Uterus (tissue), 4 donors: ENCODE data around the gene LENEP. TPM values are rescaled to one million over a fixed set of nuclear protein-coding genes. Genes with fewer than 3 reads are reported as not detected.

ENCODE experiments used
- DNase-seq, 2 donors: peaks; one replicate each; pipeline ENCODE4 v3.0.0-alpha.2; 2019 to 2020
- H3K27ac ChIP-seq, 2 donors: fragments of 200-600 bp; sonication (generic); 1 replicate in 1 of 2; 2 replicates in 1 of 2; pipeline ENCODE4 v1.5.1; 2016 to 2018
- H3K27me3 ChIP-seq, 2 donors: fragments of 200-600 bp; sonication (generic); one replicate each; pipeline ENCODE4 v1.5.1; 2018 to 2019; ENCODE audit warnings: control low read depth in 1 of 2
- H3K36me3 ChIP-seq, 2 donors: fragments of 200-600 bp; sonication (generic); one replicate each; pipeline ENCODE4 v1.5.1; 2019; ENCODE audit warnings: control low read depth in 1 of 2
- H3K4me1 ChIP-seq, 2 donors: fragments of 200-600 bp; sonication (generic); one replicate each; pipeline ENCODE4 v1.5.1; 2018 to 2019; ENCODE audit warnings: control low read depth in 1 of 2
- H3K4me3 ChIP-seq, 2 donors: fragments of 200-600 bp; sonication (generic); 1 replicate in 1 of 2; 2 replicates in 1 of 2; pipeline ENCODE4 v1.5.1; 2018 to 2019; ENCODE audit warnings: mild to moderate bottlenecking in 1 of 2
- H3K9me3 ChIP-seq, 2 donors: fragments of 200-600 bp; sonication (generic); one replicate each; pipeline ENCODE4 v1.5.1; 2019; ENCODE audit warnings: control low read depth in 1 of 2
- CTCF ChIP-seq, 4 experiments: fragments of 200-600 bp in 2 of 4; fragments of 450-650 bp in 2 of 4; sonication (generic) in 2 of 4; IDR thresholded peaks; one replicate each; pipeline ENCODE4 v1.5.1; 2016 to 2019; ENCODE audit warnings: antibody characterized with exemption in 4 of 4, mild to moderate bottlenecking in 2 of 4, moderate library complexity in 1 of 4
- POLR2A ChIP-seq, 2 donors: fragments of 450-650 bp; IDR thresholded peaks; one replicate each; pipeline ENCODE4 v1.6.1; 2016; ENCODE audit warnings: antibody characterized with exemption in 2 of 2, mild to moderate bottlenecking in 1 of 2, moderate library complexity in 1 of 2
- intact Hi-C: fragments of 100-400 bp; cut with DNase I; formaldehyde crosslinking; loops from one replicate; pipeline ENCODE4 v1.15.1; 2023; ENCODE audit warnings: low total_unique reads
- total RNA-seq, 4 donors: library from RNA; depleted of rRNA in 3 of 4; stranded (reverse); fragments of >200 nt in 3 of 4; gene quantifications; one replicate each; pipeline versions ENCODE4 v1.1.0 to v1.2.4, GENCODE V29; 2014 to 2023
- donor health status: DM: yes; HTN: yes; CAD: no.

Gene LENEP
- total RNA-seq, 4 donors from 2014 or later = 0.83 TPM; not detected in 3

- H3K27ac ChIP-seq = peak overlapping the region; percentile 95 to 99
- H3K36me3 ChIP-seq = no peaks in the 10 kb centered on the region
- no peaks in the 10 kb centered on the region for H3K27me3 ChIP-seq
- DNase-seq = peak in 1 of 2 donors; percentile 49
- peak overlapping the region; percentile 56 to 97 for H3K4me3 ChIP-seq
- H3K9me3 ChIP-seq = no peaks in the 10 kb centered on the region
- H3K4me1 ChIP-seq = peaks cover 0 to 18% of the 10 kb centered on the region in 2 donors
- intact Hi-C loops = no loop called here
- TF ChIP-seq CTCF (IDR thresholded peaks at IDR 0.05) (no peak), POLR2A (IDR thresholded peaks at IDR 0.05) (no peak)
Observed at GRCh38 chr1:154999571-155000410, 6.4 kb downstream of the LENEP start.

- intact Hi-C loops = no loop called here
- TF ChIP-seq CTCF (IDR thresholded peaks at IDR 0.05) (no peak), POLR2A (IDR thresholded peaks at IDR 0.05) (no peak)
- Histone ChIP-seq H3K9me3 (no peaks in the 10 kb centered on the region), H3K27ac (peak overlapping the region; percentile 95 to 99), H3K4me3 (peak overlapping the region; percentile 56 to 97), H3K36me3 (no peaks in the 10 kb centered on the region), H3K4me1 (peaks cover 0 to 22% of the 10 kb centered on the region in 2 donors), H3K27me3 (no peaks in the 10 kb centered on the region)
- peak in 1 of 2 donors; percentile 46 for DNase-seq
Observed at GRCh38 chr1:155000411-155000725, 7.0 kb downstream of the LENEP start.

DNA sequence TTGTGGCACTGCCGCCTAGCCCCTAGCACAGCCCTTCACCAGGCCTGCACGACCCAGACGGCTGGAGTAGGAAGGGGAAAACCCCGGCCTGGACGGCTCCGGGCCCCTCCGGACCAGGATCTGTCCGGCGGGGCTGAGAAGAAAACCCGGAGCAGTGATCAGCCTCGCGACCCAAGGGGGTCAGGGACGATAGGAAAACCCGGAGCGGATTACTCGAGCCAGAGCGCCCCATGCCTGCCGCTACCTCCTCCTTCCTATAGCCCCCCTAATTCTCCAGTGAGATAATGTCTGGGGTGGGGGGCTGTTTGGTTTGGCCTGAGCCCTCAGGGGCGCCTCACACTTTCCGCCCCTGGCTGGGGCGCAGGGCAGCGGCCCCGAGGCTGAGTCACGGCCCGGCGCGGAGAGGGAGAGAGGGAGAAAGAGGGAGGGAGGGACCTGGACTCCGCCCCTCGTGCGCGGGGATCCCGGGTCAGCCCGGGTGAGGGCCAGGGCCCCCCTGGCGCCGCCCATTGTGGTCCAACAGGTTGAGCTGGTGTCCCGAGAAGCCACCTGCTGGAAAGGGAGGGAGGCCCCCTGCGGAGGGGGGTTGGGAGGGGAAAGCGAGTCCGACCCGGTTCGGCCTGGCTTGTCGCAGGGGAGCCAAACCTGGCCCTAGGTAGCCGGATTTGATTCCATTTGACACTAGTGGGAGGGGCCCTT, 7.5 kb downstream of the LENEP start:
- Histone ChIP-seq H3K27me3 (no peaks in the 10 kb centered on the region), H3K9me3 (no peaks in the 10 kb centered on the region), H3K27ac (peak overlapping the region; percentile 95 to 99), H3K36me3 (no peaks in the 10 kb centered on the region), H3K4me3 (peak overlapping the region; percentile 56 to 97), H3K4me1 (peaks cover 0 to 22% of the 10 kb centered on the region in 2 donors)
- TF ChIP-seq POLR2A (IDR thresholded peaks at IDR 0.05) (peak; percentile 25 to 88), CTCF (IDR thresholded peaks at IDR 0.05) (peak in 2 of 4 experiments; percentile 44 to 65)
- peak; percentile 85 to 87 for DNase-seq
- intact Hi-C loops = no loop called here

DNA sequence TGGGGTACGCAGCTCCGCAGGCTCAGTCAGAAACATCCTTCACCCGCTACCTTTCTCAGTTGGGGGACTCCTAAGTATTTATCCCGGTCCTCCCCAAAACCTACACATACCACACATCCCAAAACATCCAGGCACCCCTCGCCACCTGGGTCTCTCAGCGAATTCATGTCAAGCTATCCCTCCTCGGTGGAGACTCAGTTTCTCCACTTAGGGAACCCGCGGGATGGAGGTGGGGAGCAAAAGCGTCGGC, 8.0 kb downstream of the LENEP start:
- Histone ChIP-seq H3K9me3 (no peaks in the 10 kb centered on the region), H3K27ac (peak overlapping the region; percentile 95 to 99), H3K4me1 (peaks cover 0 to 22% of the 10 kb centered on the region in 2 donors), H3K36me3 (no peaks in the 10 kb centered on the region), H3K4me3 (peak overlapping the region; percentile 56 to 97), H3K27me3 (no peaks in the 10 kb centered on the region)
- DNase-seq = no peak
- TF ChIP-seq CTCF (IDR thresholded peaks at IDR 0.05) = no peak
- TF ChIP-seq POLR2A (IDR thresholded peaks at IDR 0.05) = no peak
- intact Hi-C loops = no loop called here
